Calu3 (cell line): ENCODE measurements around the gene NCKAP5. TPM values are rescaled to one million over a fixed set of nuclear protein-coding genes. Genes with fewer than 3 reads are reported as not detected.

Experiments
- BruUV-seq: library from RNA; stranded (reverse); fragments of 400-500 nt; replicated peaks from 2 replicates; lab custom pipeline; 2021; lab: Mats Ljungman, UMichigan
- CTCF ChIA-PET: fragments of 300-600 bp; sonication (Branson Sonifier 250); formaldehyde crosslinking; loops from one replicate; lab custom pipeline; 2022; ENCODE audit warnings: antibody characterized with exemption; lab: Charles Lee
- DNase-seq: peaks from one replicate; pipeline ENCODE4 v3.0.0; 2022
- H3K27ac Mint-ChIP-seq: one replicate; pipeline ENCODE4 v1.8.0; 2022; ENCODE audit warnings: mixed read lengths; ENCODE audit not compliant: unreplicated experiment
- H3K27me3 Mint-ChIP-seq: one replicate; pipeline ENCODE4 v1.8.0; 2022; ENCODE audit warnings: mixed read lengths; ENCODE audit not compliant: unreplicated experiment
- H3K36me3 Mint-ChIP-seq: one replicate; pipeline ENCODE4 v1.8.0; 2022; ENCODE audit warnings: mild to moderate bottlenecking, moderate library complexity, mixed read lengths; ENCODE audit not compliant: insufficient read depth, unreplicated experiment
- H3K4me1 Mint-ChIP-seq: one replicate; pipeline ENCODE4 v1.8.0; 2022; ENCODE audit warnings: mild to moderate bottlenecking, low read depth, mixed read lengths; ENCODE audit not compliant: unreplicated experiment
- H3K4me3 Mint-ChIP-seq: one replicate; pipeline ENCODE4 v1.8.0; 2022; ENCODE audit warnings: mild to moderate bottlenecking, low read depth, moderate library complexity, mixed read lengths; ENCODE audit not compliant: unreplicated experiment
- H3K9me3 Mint-ChIP-seq: one replicate; pipeline ENCODE4 v1.8.0; 2022; ENCODE audit warnings: low read depth, mixed read lengths; ENCODE audit not compliant: unreplicated experiment
- CTCF ChIP-seq: fragments of 200-600 bp; IDR thresholded peaks from one replicate; pipeline ENCODE4 v1.8.0; 2022; ENCODE audit warnings: antibody characterized with exemption; ENCODE audit not compliant: unreplicated experiment
- intact Hi-C: fragments of 100-400 bp; cut with micrococcal nuclease; formaldehyde crosslinking; loops from one replicate; pipeline ENCODE4 v1.10.0; 2022; ENCODE audit not compliant: unreplicated experiment
- total RNA-seq: library from RNA; stranded (reverse); gene quantifications from 2 replicates; pipeline ENCODE4 v1.2.3, GENCODE V29; 2022

Gene NCKAP5
- total RNA-seq, 1 experiment from 2014 or later = 2.2 TPM

- peaks cover 10% of the 10 kb centered on the region for H3K27me3 Mint-ChIP-seq
- H3K36me3 Mint-ChIP-seq = no peaks in the 10 kb centered on the region
- H3K27ac Mint-ChIP-seq = no peak overlapping the region
- no peaks in the 10 kb centered on the region for H3K4me1 Mint-ChIP-seq
- H3K9me3 Mint-ChIP-seq = no peaks in the 10 kb centered on the region
- intact Hi-C loops = no loop called here
- no peak for TF ChIP-seq CTCF
- no peak overlapping the region for H3K4me3 Mint-ChIP-seq
- BruUV-seq = no TSS peak
- DNase-seq = no peak
- CTCF ChIA-PET = no interaction called here
Observed at GRCh38 chr2:132793532-132793931, 774.7 kb downstream of the NCKAP5 start.

GRCh38 chr2:132790207-132790785, 778.0 kb downstream of the NCKAP5 start:
- intact Hi-C loops = no loop called here
- BruUV-seq = no TSS peak
- Mint-ChIP-seq H3K27ac (no peak overlapping the region), H3K36me3 (no peaks in the 10 kb centered on the region), H3K4me1 (no peaks in the 10 kb centered on the region), H3K9me3 (no peaks in the 10 kb centered on the region), H3K4me3 (no peak overlapping the region), H3K27me3 (peaks cover 12% of the 10 kb centered on the region)
- CTCF ChIA-PET = no interaction called here
- no peak for TF ChIP-seq CTCF
- DNase-seq = no peak

- TF ChIP-seq CTCF = no peak
- no peak overlapping the region for H3K4me3 Mint-ChIP-seq
- H3K27ac Mint-ChIP-seq = no peak overlapping the region
- no TSS peak for BruUV-seq
- H3K27me3 Mint-ChIP-seq = peaks cover 12% of the 10 kb centered on the region
- H3K9me3 Mint-ChIP-seq = no peaks in the 10 kb centered on the region
- DNase-seq = no peak
- no peaks in the 10 kb centered on the region for H3K4me1 Mint-ChIP-seq
- CTCF ChIA-PET = no interaction called here
- intact Hi-C loops = no loop called here
- no peaks in the 10 kb centered on the region for H3K36me3 Mint-ChIP-seq
Observed at GRCh38 chr2:132789066-132789465, 779.2 kb downstream of the NCKAP5 start.

DNA sequence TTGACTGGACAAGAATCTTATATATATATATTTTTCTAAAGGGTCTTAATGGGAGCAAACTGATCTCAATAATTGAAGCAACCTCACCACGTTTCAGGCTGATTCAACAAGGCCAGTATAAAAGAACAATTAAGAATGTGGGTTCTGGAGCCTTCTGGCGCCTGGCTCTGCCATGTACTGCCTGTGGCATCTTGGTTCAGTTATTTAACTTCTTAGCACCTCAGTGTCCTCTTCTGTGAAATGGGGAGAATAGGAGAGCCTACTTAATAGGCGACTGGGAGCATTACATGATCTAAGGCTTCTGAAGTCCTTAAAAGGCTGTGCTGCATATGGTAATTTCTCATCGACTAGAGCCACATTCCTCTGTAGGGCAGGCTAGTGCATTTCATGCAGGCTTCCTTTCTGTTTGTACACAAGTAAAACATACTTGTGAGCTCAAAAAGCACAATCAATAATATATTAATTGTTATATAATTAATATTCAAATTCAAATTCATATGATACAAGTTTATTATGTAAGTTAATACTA, 779.9 kb downstream of the NCKAP5 start:
- DNase-seq = no peak
- Mint-ChIP-seq H3K9me3 (no peaks in the 10 kb centered on the region), H3K4me1 (no peaks in the 10 kb centered on the region), H3K36me3 (no peaks in the 10 kb centered on the region), H3K4me3 (no peak overlapping the region), H3K27ac (no peak overlapping the region), H3K27me3 (peaks cover 12% of the 10 kb centered on the region)
- BruUV-seq = no TSS peak
- CTCF ChIA-PET = no interaction called here
- TF ChIP-seq CTCF = no peak
- intact Hi-C loops = no loop called here
